ENCODE results near the gene SEC62. TPM values are rescaled to one million over a fixed set of nuclear protein-coding genes. Genes with fewer than 3 reads are reported as not detected.

The SEC62 gene
- total RNA-seq, 1 experiment from 2014 or later, result 51.2 TPM

GRCh38 chr3:170027233-170028102 is 60.9 kb downstream of the SEC62 start (continued):
- TF ChIP-seq ZNF532 (CRISPR knock-in tag; IDR thresholded peaks at IDR 0.05; ENCODE audit: borderline replicate concordance), result no peak
- TF ChIP-seq ATF1 (CRISPR knock-in tag; IDR thresholded peaks at IDR 0.05), result no peak

GRCh38 chr3:170033489-170033888 is 66.9 kb downstream of the SEC62 start:
- no peak for TF ChIP-seq TCF7 (CRISPR knock-in tag; IDR thresholded peaks at IDR 0.05; ENCODE audit: low read depth)
- TF ChIP-seq ZMAT4 (CRISPR knock-in tag; IDR thresholded peaks at IDR 0.05), result no peak
- TF ChIP-seq ZNF281 (CRISPR knock-in tag; IDR thresholded peaks at IDR 0.05), result no peak
- peak; percentile 80 for TF ChIP-seq USF2 (CRISPR knock-in tag; IDR thresholded peaks at IDR 0.05)
- no peak for TF ChIP-seq FOXJ3 (CRISPR knock-in tag; IDR thresholded peaks at IDR 0.05; ENCODE audit: borderline replicate concordance)
- no peak for TF ChIP-seq MAX (CRISPR knock-in tag; IDR thresholded peaks at IDR 0.05)
- peak; percentile 77 for TF ChIP-seq NFYB (CRISPR knock-in tag; conservative IDR thresholded peaks at IDR 0.05; ENCODE audit: low read depth)
- TF ChIP-seq SMAD4 (CRISPR knock-in tag; IDR thresholded peaks at IDR 0.05), result no peak
- TF ChIP-seq CTCF (IDR thresholded peaks at IDR 0.05), result no peak
- no peak for TF ChIP-seq AFF4 (CRISPR knock-in tag; IDR thresholded peaks at IDR 0.05; ENCODE audit: borderline replicate concordance)
- TF ChIP-seq ZNF138 (CRISPR knock-in tag; conservative IDR thresholded peaks at IDR 0.05), result no peak
- ChIA-PET POLR2A (no interaction called here), CTCF (interaction anchor here (1.2 kb wide), 1 partner anchor 13 kb away, joined by 3 read pairs; no protein-coding TSS in a partner anchor)
- Mint-ChIP-seq H3K36me3 (no peaks in the 10 kb centered on the region), H3K4me3 (no peak overlapping the region), H3K27ac (no peak overlapping the region), H3K4me1 (peaks cover 6% of the 10 kb centered on the region; the same call in 1 of the 2 replicates), H3K9me3 (no peaks in the 10 kb centered on the region), H3K27me3 (ENCODE audit: low read depth) (no peaks in the 10 kb centered on the region)
- no peak for DNase-seq (ENCODE audit: low spot score)
- ATAC-seq, result no peak

All from WTC11 (cell line).